GM19025 (cell line): ENCODE measurements around the gene FUOM.
"Not testable (repeated sequence)": the region's sequence is repeated elsewhere in the genome, so short reads cannot be mapped to it uniquely, and the experiment has no call there.

Experiments used
- ATAC-seq: cut with Tn5 transposase; IDR thresholded peaks from one replicate; pipeline ENCODE4 v1.9.1; 2021; ENCODE audit warnings: mild to moderate bottlenecking, low read depth, moderate library complexity; ENCODE audit not compliant: unreplicated experiment

Gene FUOM

DNA sequence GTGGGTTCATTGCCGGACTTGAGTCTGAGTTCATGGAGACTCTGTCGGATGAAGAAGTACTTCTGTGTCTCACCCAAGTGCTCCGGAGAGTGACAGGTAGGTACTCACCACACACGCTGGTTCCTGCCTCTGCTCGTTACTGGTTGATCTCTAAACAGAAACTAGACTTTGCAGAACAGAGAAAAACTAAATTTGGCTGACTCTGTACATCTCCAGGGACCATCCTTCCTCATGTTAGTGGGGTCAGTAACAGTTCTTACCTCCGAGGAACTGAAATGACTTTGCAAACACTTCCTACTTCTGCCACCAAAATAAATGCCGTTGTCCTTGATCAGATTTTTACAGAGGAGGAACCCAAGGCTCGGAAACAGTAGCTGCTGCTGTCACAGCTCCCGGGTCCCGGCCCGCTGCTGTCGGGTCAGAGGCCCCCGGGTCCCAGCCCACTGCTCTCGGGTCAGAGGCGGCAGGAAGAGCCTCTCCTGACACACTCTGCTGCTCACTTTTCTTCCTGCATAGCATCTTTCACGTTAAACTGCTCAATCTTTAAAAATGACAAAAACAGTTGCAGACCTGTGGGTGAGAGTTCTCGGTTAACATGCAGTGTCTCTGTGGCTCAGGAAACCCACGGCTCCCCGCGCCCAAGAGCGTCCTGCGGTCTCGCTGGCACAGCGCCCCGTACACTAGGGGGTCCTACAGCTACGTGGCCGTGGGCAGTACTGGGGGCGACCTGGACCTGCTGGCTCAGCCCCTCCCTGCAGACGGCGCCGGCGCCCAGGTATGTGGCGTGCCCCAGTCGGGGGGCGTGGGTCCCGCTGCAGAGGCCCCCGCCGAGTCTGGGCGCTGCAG lies 31.4 kb upstream of the FUOM start:
- peak; percentile 68 for ATAC-seq

DNA sequence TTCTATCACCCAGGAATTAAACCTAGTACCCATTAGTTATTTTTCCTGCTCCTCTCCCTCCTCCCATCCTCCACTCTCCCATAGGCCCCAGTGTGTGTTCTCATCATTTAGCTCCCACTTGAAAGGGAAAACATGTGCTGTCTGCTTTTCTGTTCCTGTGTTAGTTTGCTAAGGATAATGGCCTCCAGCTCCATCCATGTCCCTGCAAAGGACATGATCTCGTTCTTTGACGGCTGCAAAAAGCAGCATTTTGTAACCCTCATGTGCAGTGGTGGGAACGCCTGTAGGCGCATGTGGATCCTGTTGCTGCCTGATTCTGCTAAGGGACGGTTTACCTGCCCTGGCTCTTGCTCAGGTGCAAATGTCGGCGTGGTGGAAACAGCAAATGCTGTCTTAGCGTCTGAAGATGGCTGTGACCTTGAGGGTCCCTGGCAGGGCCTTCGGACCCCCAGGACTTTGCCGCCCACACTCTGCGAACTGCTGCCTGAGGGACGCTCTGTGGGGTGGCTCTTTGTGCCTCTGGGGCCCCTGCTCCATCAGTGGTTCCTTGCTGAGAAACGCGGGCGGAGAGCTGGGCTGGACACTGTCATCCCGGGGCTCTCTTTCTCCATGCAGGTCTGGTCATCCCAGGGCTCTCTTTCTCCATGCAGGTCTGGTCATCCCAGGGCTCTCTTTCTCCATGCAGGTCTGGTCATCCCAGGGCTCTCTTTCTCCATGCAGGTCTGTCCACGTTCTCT lies 30.6 kb upstream of the FUOM start:
- ATAC-seq = peak; percentile 2

DNA sequence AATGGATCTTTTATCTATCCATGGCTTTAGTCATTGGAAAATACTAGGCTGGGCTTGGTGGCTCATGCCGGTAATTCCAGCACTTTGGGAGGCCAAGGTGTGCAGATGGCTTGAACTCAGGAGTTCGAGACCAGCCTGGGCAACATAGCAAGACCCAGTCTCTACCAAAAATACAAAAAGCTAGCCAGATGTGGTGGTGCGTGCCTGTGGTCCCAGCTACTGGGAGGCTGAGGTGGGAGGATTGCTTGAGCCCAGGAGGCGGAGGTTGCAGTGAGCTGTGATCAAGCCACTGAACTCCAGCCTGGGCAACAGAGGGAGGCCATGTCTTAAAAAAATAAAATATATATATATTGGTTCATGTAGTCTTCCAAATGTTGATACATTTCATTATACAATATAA lies 29.1 kb upstream of the FUOM start:
- not testable (repeated sequence) for ATAC-seq

DNA sequence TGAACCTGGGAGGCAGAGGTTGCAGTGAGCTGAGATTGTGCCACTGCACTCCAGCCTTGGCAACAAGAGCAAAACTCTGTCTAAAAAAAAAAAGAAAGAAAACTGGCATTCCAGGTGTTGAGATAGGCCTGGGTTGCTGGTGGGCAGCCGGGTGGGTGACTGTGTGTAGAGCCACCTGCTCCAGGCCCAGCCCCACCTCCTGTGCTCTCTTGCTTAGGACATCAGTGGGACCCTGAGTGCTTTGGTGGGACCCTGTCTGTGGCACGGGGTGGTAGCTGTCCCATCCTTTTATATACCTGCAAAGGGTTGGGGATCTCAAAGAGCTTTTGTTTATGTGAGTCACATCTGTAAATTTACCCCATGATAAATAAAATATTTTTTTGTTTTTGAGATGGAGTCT lies 27.4 kb upstream of the FUOM start:
- ATAC-seq = no peak

DNA sequence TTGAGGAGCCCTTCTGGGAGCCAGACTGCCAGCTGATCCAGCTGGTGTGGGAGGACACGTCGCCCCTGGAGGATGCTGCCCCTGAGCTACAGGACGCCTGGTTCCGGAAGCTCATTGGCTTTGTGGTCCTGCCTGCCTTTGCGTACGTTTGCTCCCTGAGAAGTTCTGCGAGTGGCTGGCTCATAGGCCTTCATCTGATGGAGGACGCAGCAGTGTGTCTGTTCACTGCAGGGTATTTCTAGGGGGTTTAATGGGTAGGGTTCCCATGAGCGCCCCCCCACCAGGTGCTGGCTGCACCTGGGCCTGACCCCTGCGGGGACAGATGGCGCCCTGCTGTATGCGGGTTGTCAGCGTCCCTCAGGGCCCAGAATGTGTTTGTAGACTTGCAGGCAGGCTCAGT lies 26.3 kb upstream of the FUOM start:
- no peak for ATAC-seq

DNA sequence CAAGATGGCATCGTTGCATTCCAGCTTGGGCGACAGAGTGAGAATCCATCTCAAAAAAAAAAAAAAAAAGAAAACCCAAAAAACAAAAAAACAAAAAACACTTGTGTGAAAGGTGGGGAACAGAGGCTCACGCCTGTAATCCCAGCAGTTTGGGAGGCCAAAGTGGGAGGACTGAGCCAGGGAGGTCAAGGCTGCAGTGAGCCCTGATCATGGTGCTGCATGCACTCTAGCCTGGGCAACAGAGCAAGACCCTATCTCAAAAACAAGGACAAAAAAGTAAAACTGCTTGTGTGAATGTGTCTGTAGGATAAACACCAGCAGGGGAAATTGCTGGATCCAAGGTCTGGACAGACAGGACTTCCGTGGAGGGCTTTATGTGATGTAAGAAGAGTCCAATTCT lies 25.7 kb upstream of the FUOM start:
- ATAC-seq = no peak

DNA sequence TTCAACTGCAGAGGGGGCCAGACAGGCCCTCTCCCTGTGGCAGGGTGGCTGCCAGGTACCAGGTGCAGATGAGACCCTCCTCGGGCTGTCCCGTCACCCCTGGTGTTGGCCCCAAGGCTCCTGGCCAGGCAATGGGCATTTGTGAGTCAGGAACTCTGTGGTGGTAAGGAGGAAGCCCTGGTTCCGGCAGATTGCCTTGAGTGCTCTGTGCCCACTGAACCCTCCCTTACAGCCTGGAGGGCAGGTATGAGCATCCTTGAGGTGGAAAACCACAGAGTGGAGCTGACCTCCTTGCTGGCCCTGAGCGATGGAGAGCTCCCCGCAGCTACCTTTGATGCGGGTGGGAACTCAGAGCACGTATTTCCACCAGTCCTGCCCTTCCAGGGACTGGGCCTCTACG lies 23.2 kb upstream of the FUOM start:
- no peak for ATAC-seq

DNA sequence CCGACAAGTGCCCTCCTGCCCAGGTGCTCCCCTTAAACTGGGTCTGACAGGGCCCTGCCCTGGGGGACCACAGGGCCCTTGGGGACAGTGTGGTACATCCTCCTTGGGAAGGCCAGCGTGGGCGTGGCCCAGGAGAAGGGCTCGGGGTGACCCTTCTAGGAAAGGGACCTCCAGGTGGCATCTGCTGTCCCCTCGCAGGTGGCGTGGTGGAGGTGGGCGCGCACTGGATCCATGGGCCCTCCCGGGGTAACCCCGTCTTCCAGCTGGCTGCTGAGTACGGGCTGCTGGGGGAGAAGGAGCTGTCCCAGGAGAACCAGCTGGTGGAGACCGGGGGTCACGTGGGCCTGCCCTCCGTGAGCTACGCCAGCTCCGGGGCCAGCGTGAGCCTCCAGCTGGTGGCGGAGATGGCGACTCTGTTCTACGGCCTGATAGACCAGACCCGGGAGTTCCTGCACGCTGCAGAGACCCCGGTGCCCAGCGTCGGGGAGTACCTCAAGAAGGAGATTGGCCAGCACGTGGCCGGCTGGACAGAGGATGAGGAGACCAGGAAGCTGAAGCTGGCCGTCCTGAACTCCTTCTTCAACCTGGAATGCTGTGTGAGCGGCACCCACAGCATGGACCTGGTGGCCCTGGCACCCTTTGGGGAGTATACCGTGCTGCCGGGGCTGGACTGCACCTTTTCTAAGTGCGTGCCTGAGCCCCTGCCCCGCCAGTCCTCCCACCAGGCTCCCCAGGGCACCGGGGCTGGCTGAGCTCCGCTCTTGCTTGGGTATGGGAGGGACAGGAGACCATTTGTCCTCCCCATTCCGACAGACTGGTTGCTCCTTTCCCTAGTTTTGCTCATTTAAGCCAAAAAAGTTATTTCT lies 22.2 kb upstream of the FUOM start:
- no peak for ATAC-seq

DNA sequence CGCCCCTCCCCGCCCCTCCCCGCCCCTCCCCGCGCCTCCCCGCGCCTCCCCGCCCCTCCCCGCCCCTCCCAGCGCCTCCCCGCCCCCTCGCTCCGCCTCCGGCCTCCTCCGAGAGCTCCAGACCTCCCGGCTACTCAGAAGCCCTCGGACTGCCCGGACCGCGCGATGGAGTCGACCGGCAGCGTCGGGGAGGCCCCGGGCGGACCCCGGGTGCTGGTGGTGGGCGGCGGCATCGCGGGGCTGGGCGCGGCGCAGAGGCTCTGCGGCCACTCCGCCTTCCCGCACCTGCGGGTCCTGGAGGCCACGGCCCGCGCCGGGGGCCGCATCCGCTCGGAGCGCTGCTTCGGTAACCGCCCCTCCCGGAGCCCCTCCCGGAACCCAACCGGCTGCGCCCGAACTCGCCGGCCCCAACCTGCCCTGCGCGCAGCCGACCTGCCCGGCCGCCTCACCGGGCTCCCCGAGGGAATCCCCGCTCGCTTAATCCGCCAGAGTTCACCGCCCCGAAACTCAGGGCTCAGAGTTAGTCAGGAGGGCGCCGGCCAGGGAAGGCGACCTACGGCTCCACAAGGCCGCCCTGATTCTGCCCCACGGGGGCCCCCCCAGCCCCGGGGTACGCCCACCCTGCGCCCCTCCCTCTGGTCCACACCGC lies 21.5 kb upstream of the FUOM start, which contains the start of gene PAOX:
TSS of gene PAOX (plus strand) at position 111 of the 649 bp plus-strand sequence. CDS start at position 166, 55 bp downstream.
- ATAC-seq = peak; percentile 50

DNA sequence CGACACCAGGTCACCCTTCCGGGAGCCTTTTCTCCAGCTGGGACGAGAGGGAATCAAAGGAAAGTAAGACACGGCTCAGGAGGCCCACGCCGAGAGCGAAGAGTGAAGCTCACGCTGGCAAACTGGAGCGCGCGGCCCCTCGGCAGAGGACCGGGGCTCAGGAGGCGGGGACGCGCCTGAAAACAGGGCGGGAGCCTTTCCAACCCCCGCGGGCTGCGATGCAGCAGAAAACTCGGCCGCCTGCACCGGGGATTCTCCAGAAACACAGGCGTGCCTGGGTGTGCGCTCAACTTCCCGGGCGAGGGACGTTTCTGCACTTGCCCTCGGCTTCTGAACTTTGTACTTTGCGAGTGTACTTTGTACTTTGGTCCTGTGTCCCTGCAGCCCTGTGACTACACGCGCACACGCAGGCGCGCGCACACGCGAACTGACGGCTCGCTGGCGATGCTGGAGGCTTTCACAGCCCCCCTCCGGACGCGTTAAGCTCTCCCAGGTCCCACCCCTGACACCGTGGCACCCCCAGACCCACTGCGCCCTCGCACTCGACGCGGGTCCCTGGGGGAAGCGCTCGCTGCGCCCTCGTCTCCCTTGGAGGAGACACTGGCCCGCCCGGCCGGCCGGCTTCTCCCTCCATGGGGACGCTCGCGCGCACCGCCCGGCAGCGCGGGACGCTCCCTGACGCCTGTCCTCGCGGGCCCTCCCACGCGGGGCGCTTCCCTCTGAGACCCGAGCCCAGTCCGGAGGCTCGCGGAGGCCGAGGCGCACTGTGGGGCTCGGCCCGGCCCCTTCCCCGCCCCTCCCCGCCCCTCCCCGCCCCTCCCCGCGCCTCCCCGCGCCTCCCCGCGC lies 20.7 kb upstream of the FUOM start:
- ATAC-seq = peak; percentile 41

DNA sequence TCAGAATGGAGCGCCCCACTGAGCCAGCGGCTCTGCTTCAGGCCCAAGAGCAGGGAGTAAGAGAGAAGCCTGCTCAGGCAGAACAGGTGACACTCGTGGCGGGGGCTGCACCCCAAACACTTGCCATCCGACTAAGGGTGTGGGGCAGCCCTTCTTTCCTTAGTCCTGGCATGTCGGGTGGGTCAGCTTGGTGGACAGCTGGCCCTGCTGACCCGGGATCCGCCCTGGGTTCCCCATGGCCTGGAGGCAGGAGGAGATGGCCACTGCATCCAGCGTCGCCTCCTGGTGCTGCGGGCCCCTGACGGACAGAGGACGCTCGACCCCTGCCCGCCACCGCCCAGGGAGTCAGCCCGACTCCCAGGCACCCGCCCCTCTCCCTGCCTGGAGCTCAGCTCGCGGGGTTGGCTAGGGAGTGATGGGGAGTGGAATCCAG lies 20.0 kb upstream of the FUOM start:
- ATAC-seq = no peak

DNA sequence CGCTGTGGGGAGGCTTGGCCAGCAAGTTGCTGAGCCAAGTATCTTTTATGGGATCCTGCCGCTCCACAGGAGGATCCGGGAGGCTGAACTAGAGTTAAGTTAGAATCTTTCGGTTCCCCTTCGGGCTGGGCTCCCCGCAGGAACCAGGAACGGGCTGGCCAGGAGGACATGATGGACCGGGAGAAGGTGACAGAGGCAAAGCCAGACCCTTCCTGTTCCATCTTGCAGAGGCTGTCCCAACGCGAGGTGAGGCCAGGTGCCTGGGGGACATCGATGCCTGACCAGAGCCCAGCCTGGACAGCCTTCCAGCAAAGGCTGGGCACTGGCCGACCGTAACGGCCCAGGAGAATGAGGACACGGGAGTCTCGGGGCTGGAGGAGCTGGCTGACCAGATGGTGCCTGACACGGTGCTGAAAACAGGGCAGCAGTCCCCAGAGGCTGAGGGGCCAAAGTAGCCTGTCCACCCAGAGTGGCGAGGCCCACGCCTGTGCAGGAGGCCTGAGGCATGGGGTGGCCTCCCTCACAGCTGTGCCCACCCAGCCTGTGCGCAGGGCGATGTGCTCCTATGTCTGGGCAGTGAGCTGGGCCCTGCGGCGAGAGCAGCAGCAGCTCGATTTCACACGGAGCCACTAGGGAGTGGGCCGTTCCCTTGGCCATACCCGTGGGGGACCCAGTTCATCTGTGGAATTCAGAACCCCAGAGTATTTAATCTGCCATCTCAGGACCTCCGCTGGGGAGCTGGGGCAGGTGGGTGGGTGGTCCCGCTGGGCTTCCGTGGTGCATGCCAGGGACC lies 19.4 kb upstream of the FUOM start:
- no peak for ATAC-seq

DNA sequence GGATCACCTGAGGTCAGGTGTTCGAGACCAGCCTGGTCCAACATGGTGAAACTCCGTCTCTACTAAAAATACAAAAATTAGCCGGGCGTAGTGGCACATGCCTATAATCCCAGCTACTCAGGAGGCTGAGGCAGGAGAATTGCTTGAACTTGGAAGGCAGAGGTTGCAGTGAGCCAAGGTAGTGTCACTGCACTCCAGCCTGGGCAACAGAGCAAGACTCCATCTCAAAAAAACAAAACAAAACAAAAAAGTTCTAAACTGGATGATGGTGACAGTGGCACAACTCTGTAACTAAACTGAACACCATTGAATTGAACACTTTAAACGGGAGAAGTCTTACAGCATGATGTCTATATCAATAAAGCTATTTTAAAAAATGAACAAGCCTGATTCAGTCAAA lies 18.4 kb upstream of the FUOM start:
- not testable (repeated sequence) for ATAC-seq

DNA sequence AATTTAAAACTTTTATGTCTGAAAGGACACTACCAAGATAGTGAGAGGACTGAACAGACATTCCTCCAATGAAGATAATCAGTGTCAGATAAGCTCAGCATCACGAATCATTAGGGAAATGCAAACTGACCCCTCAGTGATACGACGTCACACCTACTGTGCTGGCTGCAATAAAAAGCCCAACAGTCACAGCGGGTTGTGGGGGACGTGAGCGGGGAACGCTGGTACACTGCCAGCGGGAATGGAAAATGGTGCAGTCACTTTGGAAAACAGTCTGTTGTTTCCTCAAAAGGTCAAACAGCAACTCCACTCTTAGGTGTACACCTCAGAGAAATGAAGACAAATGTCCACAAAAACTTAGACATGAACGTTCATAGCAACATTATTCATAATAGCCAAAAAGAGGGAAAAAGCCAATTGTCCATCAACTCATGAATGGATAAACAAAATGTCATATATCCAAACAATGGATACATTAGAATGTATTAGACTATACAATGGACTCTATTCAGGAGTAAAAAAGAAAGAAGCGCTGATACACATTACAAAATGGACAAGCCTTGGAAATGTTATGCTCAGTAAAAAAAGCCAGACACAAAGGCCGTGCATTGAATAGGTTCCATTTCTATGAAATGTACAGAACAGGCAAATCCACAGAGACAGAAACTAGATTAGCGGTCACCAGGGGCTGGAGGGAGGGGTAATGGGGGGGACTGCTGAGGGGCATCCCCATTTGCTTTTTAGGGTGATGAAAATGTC lies 17.7 kb upstream of the FUOM start:
- ATAC-seq = no peak

DNA sequence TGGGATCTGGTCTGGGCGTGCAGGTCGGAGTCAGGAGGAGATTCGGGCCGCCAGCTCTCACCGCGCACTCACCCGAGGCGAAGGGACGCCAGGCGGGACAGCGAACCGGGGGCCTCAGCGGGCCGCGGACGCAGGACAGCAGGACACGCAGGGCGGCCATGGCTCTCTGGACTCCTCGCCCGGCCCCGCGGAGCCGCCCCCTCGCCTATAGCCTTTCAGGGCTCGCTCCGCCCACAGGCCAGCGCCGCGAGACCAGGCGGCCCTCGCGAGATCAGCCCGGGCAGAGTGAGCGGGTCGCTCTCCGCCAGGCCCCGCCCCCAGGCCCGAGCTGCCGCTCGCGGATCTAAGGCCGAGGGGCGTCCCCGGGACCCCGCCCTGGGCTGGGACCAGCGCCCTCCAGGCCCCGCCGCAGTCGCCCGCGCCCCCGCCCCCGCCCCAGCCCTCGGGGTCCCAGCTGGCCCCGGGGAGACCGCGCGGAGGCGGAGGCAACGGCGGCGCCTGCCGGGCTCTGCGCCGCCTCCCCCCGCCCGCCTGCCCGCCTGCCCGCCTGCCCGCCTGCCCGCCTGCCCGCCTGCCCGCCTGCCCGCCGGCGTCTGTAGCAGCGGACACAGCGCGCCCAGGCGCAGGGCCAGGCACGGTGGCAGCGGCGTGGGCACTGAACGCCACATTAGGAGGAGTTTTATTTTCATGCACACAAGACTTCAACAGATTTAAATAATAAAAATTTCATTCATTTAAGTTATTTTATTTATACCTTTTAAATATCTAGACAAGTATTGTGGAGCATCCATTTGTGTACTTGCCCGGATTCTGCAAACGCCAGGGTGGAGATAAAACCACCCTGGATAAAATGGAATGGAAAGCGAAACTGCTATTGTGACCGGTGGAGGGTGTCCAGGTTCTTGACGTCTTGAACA lies 15.6 kb upstream of the FUOM start, which contains the start of gene ECHS1:
TSS of gene ECHS1 (minus strand) at position 181 of the 917 bp plus-strand sequence. CDS start at position 160, 21 bp downstream.
- peak; percentile 94 for ATAC-seq

DNA sequence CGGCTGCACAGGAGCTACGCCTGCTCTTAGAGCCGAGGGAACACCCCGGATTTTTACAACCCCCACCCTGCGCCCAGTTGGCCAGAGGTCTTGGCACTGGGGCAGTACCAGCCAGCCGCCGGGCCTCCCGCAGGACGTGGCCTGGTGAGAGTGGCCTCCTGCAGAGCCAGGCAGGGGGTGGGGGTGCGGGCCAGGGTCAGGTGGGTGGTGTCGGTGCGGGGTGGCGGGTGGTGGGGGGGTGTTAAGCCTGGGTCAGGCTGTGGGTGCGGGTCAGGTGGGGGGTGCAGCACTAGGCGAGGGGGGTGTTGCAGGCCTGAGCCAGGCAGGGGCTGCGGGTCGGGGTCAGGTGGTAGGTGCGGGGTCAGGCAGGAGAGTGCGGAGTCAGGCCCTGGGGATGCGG lies 14.7 kb upstream of the FUOM start:
- no peak for ATAC-seq
